Gastrocnemius medialis (tissue), 4 donors: Measurements from ENCODE around the gene IL20RB.
A peak's percentile ranks its signal among the peaks of the same experiment; 100 is the strongest.

Experiments used
- CTCF ChIP-seq, 5 experiments: fragments of 450-650 bp in 3 of 5; fragments of 200-600 bp in 2 of 5; sonication (generic) in 2 of 5; IDR thresholded peaks in 4 of 5; conservative IDR thresholded peaks in 1 of 5; 1 replicate in 4 of 5; 2 replicates in 1 of 5; pipeline ENCODE4 v1.5.1; 2016 to 2019; ENCODE audit warnings: antibody characterized with exemption in 5 of 5, mild to moderate bottlenecking in 3 of 5, moderate library complexity in 3 of 5
- POLR2A ChIP-seq, 2 donors: fragments of 450-650 bp; IDR thresholded peaks; one replicate each; pipeline ENCODE4 v1.6.1; 2017; ENCODE audit warnings: antibody characterized with exemption in 2 of 2, mild to moderate bottlenecking in 2 of 2, moderate library complexity in 2 of 2

GRCh38 chr3:137013951-137014688, 56.3 kb downstream of the IL20RB start:
- TF ChIP-seq CTCF (IDR thresholded peaks at IDR 0.05 in 4 of 5, conservative IDR thresholded peaks at IDR 0.05 in 1 of 5) (peak; percentile 88 to 93 (median 92)), POLR2A (IDR thresholded peaks at IDR 0.05) (no peak)
